ENCODE measurements around the gene PPP2R5C.
A peak's percentile ranks its signal among the peaks of the same experiment; 100 is the strongest.

PPP2R5C gene

GRCh38 chr14:101813171-101813759 is 51.8 kb downstream of the PPP2R5C start:
- Mint-ChIP-seq H3K27me3 (no peaks in the 10 kb centered on the region), H3K4me1 (peaks cover 79% of the 10 kb centered on the region), H3K9me3 (no peaks in the 10 kb centered on the region), H3K36me3 (peaks cover 70% of the 10 kb centered on the region), H3K27ac (peak overlapping the region; percentile 99), H3K4me3 (peak overlapping the region; percentile 90)
- CTCF ChIA-PET = interaction anchor here (1.4 to 3.3 kb wide), 3 partner anchors 10 to 106 kb away, joined by 3 to 23 read pairs (median 9); no protein-coding TSS in a partner anchor
- no peak for DNase-seq

GRCh38 chr14:101813833-101814232 is 52.3 kb downstream of the PPP2R5C start:
- CTCF ChIA-PET = interaction anchor here (1.4 to 3.3 kb wide), 3 partner anchors 10 to 107 kb away, joined by 3 to 23 read pairs (median 9); no protein-coding TSS in a partner anchor
- H3K4me3 Mint-ChIP-seq = peak overlapping the region; percentile 90
- DNase-seq = no peak
- peaks cover 78% of the 10 kb centered on the region for H3K4me1 Mint-ChIP-seq
- H3K27ac Mint-ChIP-seq = peak overlapping the region; percentile 99
- H3K36me3 Mint-ChIP-seq = peaks cover 73% of the 10 kb centered on the region
- no peaks in the 10 kb centered on the region for H3K27me3 Mint-ChIP-seq
- no peaks in the 10 kb centered on the region for H3K9me3 Mint-ChIP-seq

GRCh38 chr14:101814934-101815333 is 53.4 kb downstream of the PPP2R5C start:
- peaks cover 79% of the 10 kb centered on the region for H3K36me3 Mint-ChIP-seq
- H3K4me3 Mint-ChIP-seq = peak overlapping the region; percentile 90
- peaks cover 82% of the 10 kb centered on the region for H3K4me1 Mint-ChIP-seq
- no peaks in the 10 kb centered on the region for H3K9me3 Mint-ChIP-seq
- DNase-seq = peak; percentile 45
- no peaks in the 10 kb centered on the region for H3K27me3 Mint-ChIP-seq
- CTCF ChIA-PET = interaction anchor here (0.9 to 3.3 kb wide), 4 partner anchors 9 to 108 kb away, joined by 3 to 23 read pairs (median 6); no protein-coding TSS in a partner anchor
- peak overlapping the region; percentile 99 for H3K27ac Mint-ChIP-seq

- peak overlapping the region; percentile 90 for H3K4me3 Mint-ChIP-seq
- no peaks in the 10 kb centered on the region for H3K27me3 Mint-ChIP-seq
- peaks cover 86% of the 10 kb centered on the region for H3K4me1 Mint-ChIP-seq
- H3K27ac Mint-ChIP-seq = peak overlapping the region; percentile 99
- CTCF ChIA-PET = interaction anchor here (1.4 to 3.3 kb wide), 2 partner anchors 8 to 10 kb away, joined by 4 to 23 read pairs; no protein-coding TSS in a partner anchor
- peaks cover 80% of the 10 kb centered on the region for H3K36me3 Mint-ChIP-seq
- no peaks in the 10 kb centered on the region for H3K9me3 Mint-ChIP-seq
- no peak for DNase-seq
Measured at GRCh38 chr14:101815994-101816393, 54.5 kb downstream of the PPP2R5C start.

GRCh38 chr14:101817501-101818001 is 56.0 kb downstream of the PPP2R5C start:
- peak; percentile 50 for DNase-seq
- H3K4me3 Mint-ChIP-seq = peak overlapping the region; percentile 82
- CTCF ChIA-PET = interaction anchor here (1.4 kb wide), 1 partner anchor 9 kb away, joined by 4 read pairs; no protein-coding TSS in a partner anchor
- peaks cover 91% of the 10 kb centered on the region for H3K4me1 Mint-ChIP-seq
- peaks cover 77% of the 10 kb centered on the region for H3K36me3 Mint-ChIP-seq
- no peaks in the 10 kb centered on the region for H3K27me3 Mint-ChIP-seq
- H3K27ac Mint-ChIP-seq = peak overlapping the region; percentile 100
- no peaks in the 10 kb centered on the region for H3K9me3 Mint-ChIP-seq

GRCh38 chr14:101819251-101819990 is 57.9 kb downstream of the PPP2R5C start:
- peak; percentile 93 for DNase-seq

GRCh38 chr14:101820283-101820798 is 58.8 kb downstream of the PPP2R5C start:
- H3K9me3 Mint-ChIP-seq = no peaks in the 10 kb centered on the region
- peak overlapping the region; percentile 100 for H3K27ac Mint-ChIP-seq
- H3K36me3 Mint-ChIP-seq = peaks cover 74% of the 10 kb centered on the region
- H3K27me3 Mint-ChIP-seq = no peaks in the 10 kb centered on the region
- CTCF ChIA-PET = interaction anchor here (1.8 kb wide), 2 partner anchors 10 to 50 kb away, joined by 8 to 10 read pairs; no protein-coding TSS in a partner anchor
- peaks cover 77% of the 10 kb centered on the region for H3K4me1 Mint-ChIP-seq
- peak; percentile 63 for DNase-seq
- peak overlapping the region; percentile 82 for H3K4me3 Mint-ChIP-seq

More at GRCh38 chr14:101819251-101819990, 57.9 kb downstream of the PPP2R5C start:
- Mint-ChIP-seq H3K4me3 (peak overlapping the region; percentile 82), H3K9me3 (no peaks in the 10 kb centered on the region), H3K27me3 (no peaks in the 10 kb centered on the region), H3K36me3 (peaks cover 76% of the 10 kb centered on the region), H3K4me1 (peaks cover 80% of the 10 kb centered on the region), H3K27ac (peak overlapping the region; percentile 100)
- CTCF ChIA-PET = interaction anchor here (1.8 kb wide), 2 partner anchors 9 to 49 kb away, joined by 8 to 10 read pairs; no protein-coding TSS in a partner anchor

GRCh38 chr14:101821528-101821927 is 60.0 kb downstream of the PPP2R5C start:
- DNase-seq = peak; percentile 79
- Mint-ChIP-seq H3K9me3 (no peaks in the 10 kb centered on the region), H3K27me3 (no peaks in the 10 kb centered on the region), H3K4me1 (peaks cover 77% of the 10 kb centered on the region), H3K4me3 (peak overlapping the region; percentile 75), H3K27ac (peak overlapping the region; percentile 98), H3K36me3 (peaks cover 74% of the 10 kb centered on the region)
- CTCF ChIA-PET = interaction anchor here (0.6 to 1.4 kb wide), 3 partner anchors 10 to 51 kb away, joined by 3 to 6 read pairs (median 4); no protein-coding TSS in a partner anchor

- H3K36me3 Mint-ChIP-seq = peaks cover 78% of the 10 kb centered on the region
- H3K4me1 Mint-ChIP-seq = peaks cover 77% of the 10 kb centered on the region
- no peaks in the 10 kb centered on the region for H3K27me3 Mint-ChIP-seq
- DNase-seq = peak; percentile 58
- CTCF ChIA-PET = interaction anchor here (0.7 to 3.2 kb wide), 4 partner anchors 9 to 117 kb away, joined by 3 to 23 read pairs (median 12); no protein-coding TSS in a partner anchor
- peak overlapping the region; percentile 98 for H3K27ac Mint-ChIP-seq
- peak overlapping the region; percentile 75 for H3K4me3 Mint-ChIP-seq
- no peaks in the 10 kb centered on the region for H3K9me3 Mint-ChIP-seq
Measured at GRCh38 chr14:101823066-101823465, 61.6 kb downstream of the PPP2R5C start.

- peak; percentile 80 for DNase-seq
- CTCF ChIA-PET = interaction anchor here (0.7 to 3.2 kb wide), 5 partner anchors 9 to 118 kb away, joined by 3 to 23 read pairs (median 8); no protein-coding TSS in a partner anchor
- peak overlapping the region; percentile 98 for H3K27ac Mint-ChIP-seq
- peaks cover 76% of the 10 kb centered on the region for H3K4me1 Mint-ChIP-seq
- H3K36me3 Mint-ChIP-seq = peaks cover 78% of the 10 kb centered on the region
- H3K27me3 Mint-ChIP-seq = no peaks in the 10 kb centered on the region
- peak overlapping the region; percentile 75 for H3K4me3 Mint-ChIP-seq
- no peaks in the 10 kb centered on the region for H3K9me3 Mint-ChIP-seq
Measured at GRCh38 chr14:101823511-101824120, 62.1 kb downstream of the PPP2R5C start.

GRCh38 chr14:101824339-101824727 is 62.8 kb downstream of the PPP2R5C start:
- Mint-ChIP-seq H3K4me3 (peak overlapping the region; percentile 75), H3K36me3 (peaks cover 78% of the 10 kb centered on the region), H3K27me3 (no peaks in the 10 kb centered on the region), H3K9me3 (no peaks in the 10 kb centered on the region), H3K27ac (peak overlapping the region; percentile 98), H3K4me1 (peaks cover 76% of the 10 kb centered on the region)
- no peak for DNase-seq
- CTCF ChIA-PET = interaction anchor here (1.2 to 3.2 kb wide), 5 partner anchors 10 to 118 kb away, joined by 3 to 23 read pairs (median 8); no protein-coding TSS in a partner anchor

GRCh38 chr14:101825797-101826196 is 64.3 kb downstream of the PPP2R5C start:
- no peak for DNase-seq
- H3K9me3 Mint-ChIP-seq = no peaks in the 10 kb centered on the region
- CTCF ChIA-PET = interaction anchor here (0.7 to 3.2 kb wide), 7 partner anchors 9 to 56 kb away, joined by 3 to 22 read pairs (median 4); no protein-coding TSS in a partner anchor
- H3K27ac Mint-ChIP-seq = peak overlapping the region; percentile 98
- H3K27me3 Mint-ChIP-seq = no peaks in the 10 kb centered on the region
- H3K4me1 Mint-ChIP-seq = peaks cover 77% of the 10 kb centered on the region
- H3K4me3 Mint-ChIP-seq = peak overlapping the region; percentile 75
- H3K36me3 Mint-ChIP-seq = peaks cover 78% of the 10 kb centered on the region

- CTCF ChIA-PET = interaction anchor here (0.8 to 1.9 kb wide), 6 partner anchors 10 to 56 kb away, joined by 3 to 5 read pairs (median 4); no protein-coding TSS in a partner anchor
- Mint-ChIP-seq H3K27ac (peak overlapping the region; percentile 98), H3K27me3 (no peaks in the 10 kb centered on the region), H3K36me3 (peaks cover 76% of the 10 kb centered on the region), H3K9me3 (no peaks in the 10 kb centered on the region), H3K4me3 (peak overlapping the region; percentile 75), H3K4me1 (peaks cover 80% of the 10 kb centered on the region)
- DNase-seq = no peak
Measured at GRCh38 chr14:101826351-101826750, 64.8 kb downstream of the PPP2R5C start.

Measured in activated naive CD4-positive, alpha-beta T cell treated with anti-CD3 and anti-CD28 coated beads, Interleukin-2, amount 10 ng/mL, durations not matched to agents 7 days and 5 days (primary cell).